GM11168 (cell line): ENCODE results near the gene NFKBIE.

Source experiments
- in situ Hi-C: fragments of 300-500 bp; cut with MboI; formaldehyde crosslinking; loops from one replicate; pipeline ENCODE4 v1.12.0; 2022; ENCODE audit warnings: low sequenced_read_pairs; ENCODE audit not compliant: unreplicated experiment

NFKBIE gene

DNA sequence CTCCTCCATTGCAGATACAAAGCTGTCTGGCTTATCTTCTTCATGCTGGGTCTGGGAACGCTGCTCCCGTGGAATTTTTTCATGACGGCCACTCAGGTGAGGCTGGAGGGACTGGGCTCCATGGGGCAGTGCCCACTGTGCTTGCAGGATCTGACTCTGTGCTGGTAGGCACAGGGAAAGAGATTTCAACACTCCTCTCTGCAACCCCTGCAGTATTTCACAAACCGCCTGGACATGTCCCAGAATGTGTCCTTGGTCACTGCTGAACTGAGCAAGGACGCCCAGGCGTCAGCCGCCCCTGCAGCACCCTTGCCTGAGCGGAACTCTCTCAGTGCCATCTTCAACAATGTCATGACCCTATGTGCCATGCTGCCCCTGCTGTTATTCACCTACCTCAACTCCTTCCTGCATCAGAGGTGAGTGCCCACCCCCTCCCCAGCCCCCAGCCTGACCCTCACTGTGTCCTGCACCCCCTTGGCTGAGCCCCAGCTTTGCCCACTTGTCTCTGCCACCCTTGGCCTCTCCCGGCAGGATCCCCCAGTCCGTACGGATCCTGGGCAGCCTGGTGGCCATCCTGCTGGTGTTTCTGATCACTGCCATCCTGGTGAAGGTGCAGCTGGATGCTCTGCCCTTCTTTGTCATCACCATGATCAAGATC lies 35.8 kb downstream of the NFKBIE start:
- in situ Hi-C loops, result no loop called here

DNA sequence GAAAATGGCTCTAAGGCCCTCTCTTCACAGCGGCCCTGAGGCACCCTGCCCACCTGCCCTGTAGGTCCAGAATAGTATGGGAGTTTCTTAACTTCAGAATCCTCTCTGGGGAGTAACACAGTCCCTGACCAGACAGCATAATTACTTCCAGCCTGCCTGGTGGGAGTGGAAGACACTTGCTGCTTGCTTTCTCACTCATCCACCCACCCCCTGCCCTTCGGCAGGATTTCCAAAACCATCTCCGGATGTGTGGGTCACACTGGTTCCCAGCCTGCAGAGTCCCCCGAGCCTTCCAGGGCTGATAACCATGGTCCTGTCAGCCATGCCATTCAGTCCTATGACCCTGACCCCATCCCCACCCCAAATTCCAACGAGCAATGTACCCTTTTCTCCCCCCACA lies 36.5 kb downstream of the NFKBIE start:
- in situ Hi-C loops, result no loop called here

DNA sequence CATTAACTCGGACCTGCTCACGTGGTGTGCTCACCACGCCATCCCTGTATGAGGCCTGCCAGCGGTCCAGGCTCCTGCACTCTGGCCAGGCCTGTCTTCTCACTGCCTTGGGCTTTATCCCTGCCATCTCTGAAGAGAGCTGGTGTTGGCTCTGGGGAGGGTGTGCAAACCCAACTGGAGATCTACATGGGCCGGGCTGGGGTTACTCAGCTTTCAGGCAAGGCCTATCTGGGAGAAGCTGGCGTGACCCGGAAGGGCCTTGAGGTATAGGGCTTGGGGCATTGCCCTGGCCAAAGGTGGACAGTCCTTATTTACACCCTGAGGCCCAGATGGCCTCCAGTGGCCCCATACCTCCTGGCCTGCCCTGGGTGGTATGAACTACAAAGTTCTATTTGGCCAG lies 36.9 kb downstream of the NFKBIE start:
- in situ Hi-C loops, result no loop called here

DNA sequence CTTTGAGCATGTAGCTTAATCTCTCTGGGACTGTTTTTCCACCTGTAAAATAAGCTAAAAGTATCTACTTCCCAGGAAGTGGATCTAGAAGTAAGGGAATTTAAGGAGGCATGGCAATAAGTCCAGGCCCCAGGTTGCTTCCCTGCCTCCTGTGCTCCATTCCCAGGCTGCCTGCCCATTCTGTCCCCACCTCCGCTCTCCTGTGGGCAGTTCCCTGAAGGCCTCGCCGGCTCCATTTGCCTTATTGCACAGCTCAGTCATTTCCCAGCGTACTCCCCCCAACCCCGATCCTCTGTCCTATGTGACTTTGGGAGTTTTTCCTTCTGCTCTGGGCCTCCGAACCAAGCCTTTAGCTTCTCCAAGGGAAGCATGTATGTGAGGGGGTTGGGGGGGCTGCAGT lies 37.3 kb downstream of the NFKBIE start:
- in situ Hi-C loops, result no loop called here

DNA sequence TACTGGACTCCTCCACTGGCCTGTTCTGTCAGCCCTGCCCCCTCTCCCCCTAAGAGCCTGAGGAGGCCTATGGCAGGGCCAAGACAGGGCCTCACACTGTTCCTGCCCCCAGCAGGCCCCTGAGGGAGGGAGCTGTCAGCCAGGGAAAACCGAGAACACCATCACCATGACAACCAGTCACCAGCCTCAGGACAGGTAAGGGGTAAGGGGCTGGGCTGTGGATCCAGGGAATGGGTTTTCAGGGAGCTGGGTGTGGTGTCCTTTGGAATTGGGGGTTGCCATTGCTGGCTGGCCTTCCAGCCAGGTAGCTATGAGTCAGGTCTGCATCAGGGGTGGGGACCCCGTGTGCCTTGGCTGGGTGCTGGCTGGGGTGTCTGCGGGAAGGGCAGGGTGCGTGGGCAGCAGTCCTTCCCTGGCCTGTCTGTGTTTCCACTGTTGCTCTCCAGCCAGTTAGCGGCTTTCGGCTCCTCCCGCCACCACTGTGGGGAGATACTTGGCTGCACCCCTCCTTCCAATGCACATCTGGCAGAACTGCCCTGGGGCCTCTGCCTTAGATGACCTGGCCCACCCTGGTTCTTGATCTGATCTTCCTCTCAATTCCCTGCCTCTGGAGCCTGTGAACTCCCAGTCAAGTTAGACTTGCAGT lies 38.1 kb downstream of the NFKBIE start:
- in situ Hi-C loops, result no loop called here

DNA sequence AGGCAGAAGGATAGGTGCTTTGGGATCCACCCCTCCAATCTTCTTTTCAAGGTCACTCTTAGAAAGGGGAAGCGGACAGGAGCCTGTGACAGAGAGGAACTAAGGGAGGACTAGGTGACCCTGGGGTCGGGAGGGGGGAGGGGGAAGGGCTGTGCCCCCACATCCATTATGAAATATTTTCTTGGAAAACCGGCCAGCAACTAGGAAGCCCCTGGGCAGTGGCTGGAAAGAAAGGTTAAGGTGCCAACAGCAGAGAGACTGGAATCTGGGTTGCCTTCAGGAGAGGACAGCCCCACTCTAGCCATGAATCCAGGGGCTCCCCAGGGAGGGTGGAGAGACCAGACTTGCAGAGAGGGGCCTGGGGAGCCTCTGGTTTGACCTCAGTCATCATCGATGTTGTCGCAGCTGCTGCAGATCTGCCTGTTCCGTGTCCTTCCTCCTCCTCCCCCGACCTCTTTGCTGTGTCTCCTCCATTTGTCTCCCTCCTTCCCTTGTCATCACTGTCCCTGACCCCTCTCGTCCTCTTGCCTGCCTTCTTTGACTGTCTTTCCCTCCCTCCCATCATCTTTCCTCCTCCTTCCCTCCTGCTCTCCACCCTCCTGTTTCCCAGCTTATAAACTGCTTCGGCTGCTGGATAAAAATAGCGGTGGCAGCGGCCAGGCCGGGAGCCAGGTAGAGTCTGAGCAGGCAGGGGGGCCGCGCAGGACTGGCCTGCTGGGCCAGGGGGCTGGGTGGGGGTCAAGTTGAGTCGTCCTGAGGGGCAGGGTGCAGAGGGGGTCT lies 38.8 kb downstream of the NFKBIE start:
- in situ Hi-C loops, result no loop called here

DNA sequence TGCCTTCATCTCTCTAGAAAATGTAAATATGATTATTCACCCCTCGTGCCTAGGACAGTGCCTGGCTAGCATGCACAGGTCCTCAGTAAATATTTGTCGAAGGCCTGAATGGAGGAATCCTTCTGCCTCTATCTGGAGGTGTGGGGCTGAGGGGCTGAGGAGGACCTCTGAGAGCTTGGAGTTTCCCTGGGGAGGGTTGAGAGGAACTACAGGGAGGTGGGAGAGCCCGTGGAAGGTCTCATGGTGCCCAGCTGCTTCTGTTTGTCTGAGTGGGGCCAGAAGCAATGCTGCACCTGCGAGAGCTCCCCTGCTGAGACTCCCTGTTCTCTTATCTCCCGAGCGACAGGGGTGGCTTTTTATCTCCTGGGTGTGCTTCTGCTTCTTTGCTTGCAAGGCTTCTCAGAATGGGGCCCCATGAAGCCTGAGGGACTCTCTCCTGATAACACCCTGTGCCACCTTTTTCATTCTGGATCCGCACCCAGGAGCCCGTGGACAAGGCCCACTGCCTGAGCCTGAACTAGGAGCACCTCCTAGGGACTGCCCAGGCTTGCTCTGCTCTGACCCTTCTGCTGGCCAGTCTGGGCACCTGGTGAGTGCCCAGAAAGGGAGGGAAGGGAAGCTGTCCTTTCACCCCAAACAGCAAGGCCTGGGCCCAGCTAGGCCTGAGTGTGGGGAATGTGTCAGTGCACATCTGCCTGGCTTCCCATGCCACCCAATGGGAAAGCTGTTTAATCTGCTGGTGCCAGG lies 39.6 kb downstream of the NFKBIE start:
- in situ Hi-C loops, result no loop called here

DNA sequence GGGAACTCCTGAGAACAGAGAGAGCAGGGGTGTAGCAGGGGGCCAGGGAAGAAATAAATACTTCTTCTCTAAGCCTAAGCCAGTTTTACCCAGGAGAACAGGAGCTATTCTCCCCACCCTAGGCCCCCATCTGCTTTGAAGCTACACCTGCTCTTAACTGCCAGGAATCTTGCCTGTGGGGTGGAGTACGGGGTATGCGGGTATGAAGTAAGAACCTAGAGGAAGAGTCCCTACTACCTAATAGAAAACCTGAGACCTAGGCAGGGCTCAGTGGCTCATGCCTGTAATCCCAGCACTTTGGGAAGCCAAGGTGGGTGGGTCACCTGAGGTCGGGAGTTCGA lies 40.4 kb downstream of the NFKBIE start:
- in situ Hi-C loops, result no loop called here

DNA sequence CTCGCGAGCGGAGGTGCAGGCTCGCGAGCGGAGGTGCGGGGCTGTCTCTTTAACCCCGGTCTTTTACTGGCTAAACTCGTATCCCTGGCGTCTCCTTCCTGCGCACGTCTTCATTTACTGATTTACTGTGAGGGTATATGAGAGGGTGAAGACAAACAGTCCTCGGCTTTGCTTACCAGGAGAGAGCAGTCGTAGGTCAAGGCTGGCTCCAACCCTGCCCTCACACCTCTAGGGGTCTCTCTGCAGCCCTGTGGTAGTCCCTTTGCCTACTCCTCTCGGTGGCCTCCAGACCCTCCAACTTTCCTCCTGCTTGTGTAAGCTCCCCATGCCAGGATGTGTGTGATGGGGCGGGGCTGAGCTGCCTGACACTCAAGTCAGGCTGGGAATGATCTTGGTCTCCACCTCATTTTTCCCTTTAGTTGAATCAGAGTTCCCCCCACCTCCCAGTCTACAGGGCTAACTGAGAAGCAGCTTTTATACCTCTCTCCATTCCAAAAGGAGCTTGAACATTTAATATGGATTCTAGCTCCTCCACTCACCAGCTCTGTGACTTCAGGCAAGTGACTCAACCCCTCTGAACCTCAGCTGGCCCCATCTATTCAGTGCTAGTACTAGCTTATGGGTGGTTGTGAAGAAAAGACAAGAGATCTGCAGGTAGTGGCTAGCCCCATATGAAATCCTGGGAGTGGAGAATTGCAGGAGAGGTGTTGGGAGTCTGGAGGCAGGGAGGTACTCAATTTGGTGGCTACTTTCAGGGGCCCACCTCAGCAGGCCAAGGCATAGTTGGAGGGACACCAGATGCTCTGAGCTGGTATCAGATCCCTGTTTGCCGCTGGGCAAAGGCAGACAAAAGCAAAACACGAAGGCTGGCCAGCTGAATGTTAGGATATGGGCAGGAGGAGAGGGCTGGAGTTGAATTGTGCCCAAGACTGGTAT lies 41.1 kb downstream of the NFKBIE start:
- in situ Hi-C loops, result no loop called here

DNA sequence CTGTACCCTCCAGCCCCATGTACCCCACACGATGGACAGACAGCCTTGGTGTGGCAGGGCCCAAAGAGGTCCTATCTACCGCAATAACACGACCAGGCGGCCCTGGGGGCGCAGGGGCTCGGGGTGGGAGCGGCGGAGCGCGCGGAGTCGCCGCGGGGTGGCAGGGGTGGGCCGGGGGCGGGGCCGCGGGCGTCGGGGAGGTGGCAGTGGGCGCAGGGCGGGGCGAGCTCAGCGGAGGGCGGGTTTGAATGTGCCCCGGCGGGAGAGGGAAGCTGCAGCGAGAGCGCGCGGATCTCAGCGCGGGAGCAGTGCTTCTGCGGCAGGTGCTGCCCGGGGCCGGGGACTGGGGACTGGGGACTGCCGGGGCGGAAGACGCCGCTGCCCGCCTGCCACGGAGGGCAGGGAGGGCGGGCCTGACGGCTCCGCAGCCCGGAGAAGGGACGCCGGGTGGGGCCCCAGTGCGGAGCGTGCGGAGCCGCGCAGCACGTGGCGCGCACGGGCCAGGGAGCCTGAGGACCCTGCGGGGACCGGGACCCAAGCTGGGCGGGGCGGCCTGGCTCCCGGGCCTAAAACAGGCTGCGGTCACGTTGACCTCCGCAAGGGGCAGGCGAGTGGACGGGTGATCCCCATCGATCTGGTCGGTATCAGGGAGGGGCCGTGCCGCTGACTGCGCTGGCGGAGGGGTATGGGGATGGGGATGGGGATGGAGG lies 41.9 kb downstream of the NFKBIE start, which contains the start of gene SLC29A1:
Gene SLC29A1 (plus strand): TSS at position 277 of the 710 bp plus-strand sequence. CDS start 3,719 bp downstream, outside the sequence.
- in situ Hi-C loops, result no loop called here

DNA sequence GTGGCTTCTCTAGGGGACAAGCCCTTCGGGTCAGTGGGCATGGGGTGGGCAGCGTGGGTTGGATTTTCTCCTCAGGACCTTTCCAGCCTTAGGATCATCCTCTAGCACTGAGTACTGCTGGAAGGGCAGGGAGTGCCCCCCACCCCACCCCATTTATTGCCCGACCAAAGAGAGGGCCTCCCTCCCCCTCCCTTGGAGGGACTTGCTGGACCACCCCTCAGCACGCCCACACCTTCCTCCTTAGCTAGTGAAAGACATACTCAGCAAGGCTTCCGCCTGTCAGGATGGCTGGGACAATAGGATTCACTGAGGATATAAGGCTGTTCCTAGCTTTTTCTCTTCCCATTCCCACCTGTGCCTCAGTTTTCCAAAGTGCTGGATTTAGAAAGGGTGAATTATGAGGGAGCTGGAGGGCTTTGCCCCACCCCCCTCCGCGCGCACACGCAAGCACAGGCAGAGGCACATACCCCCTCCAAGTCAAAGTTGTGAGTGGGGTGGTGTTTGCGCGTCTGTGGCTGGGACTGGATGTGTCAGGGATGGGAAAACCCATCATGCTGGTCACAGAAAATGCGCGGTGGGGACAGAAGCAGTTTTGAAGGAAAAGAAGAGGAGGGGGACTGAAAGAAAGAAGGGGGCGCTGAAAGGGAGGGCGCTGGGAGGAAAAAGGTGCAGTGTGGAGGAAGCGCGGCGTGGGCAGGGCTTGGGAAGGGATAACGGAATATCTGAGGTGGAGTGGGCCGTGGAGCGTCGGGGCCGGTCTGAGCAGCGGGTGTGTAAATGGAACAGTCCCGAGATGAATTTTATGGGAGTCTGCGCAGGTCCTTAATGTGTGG lies 42.6 kb downstream of the NFKBIE start:
- in situ Hi-C loops, result no loop called here

DNA sequence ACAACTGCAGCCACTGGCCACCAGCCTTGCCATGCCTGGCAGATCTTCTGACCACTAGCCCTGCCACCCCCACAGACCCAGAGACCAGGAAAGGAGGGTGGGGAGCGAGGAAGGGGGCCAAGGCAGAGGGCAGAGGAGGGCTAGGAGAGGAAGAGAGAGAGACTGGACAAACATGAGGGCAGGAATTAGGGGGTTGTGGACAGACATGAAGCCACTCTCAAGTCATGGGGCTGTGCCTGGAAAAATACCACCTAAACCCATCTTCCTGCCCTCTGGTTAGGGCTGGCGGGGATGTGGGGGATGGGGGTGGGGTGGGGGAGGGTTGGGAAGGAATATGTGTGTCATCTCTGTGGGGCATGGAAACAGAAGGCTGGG lies 43.4 kb downstream of the NFKBIE start:
- in situ Hi-C loops, result no loop called here

DNA sequence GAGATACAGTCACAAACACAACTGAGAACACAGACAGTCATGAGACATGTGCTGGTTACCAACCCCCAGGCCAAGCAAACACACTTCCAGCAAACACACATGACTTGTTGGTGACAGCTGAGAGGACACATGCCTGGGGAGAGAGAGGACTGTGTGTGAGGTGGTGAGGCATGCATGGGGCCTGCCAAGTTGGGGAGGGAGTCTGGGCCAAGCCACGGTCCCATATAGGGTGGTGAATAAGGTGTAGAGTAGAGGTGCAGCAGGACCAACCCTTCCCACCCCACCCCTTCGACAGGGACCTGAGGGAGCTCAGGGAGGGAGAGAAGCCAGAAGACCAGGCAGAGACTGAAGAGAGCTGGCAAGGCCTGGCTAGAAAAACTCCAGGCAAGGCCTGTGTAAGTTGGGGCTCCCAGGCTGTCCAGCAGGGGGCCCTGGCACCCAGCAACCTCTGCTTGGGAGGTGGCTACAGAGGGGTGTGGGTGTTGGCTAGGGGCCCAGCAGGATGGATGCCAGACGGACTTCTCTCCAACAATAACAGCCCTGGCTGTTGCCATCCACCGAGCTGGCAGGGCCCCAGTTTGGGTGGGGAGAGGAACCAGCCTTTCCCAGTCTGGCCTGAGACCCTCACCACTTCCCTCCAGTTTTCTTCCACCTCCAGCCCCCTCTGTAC lies 43.9 kb downstream of the NFKBIE start:
- in situ Hi-C loops, result no loop called here

DNA sequence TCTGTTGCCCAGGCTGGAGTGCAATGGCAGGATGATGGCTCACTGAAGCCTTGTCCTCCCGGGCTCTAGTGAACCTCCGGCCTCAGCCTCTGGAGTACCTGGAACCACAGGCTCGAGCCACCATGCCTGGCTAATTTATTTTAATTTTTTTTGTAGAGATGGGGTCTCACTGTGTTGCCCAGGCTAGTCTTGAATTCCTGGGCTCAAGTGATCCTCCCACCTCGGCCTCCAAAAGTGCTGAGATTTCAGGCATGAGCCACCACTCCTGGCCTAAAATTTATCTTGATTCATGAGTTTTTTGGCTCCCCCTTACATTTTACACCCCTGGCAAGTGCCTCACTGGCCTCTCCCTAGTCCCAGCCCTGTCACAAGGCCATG lies 44.4 kb downstream of the NFKBIE start:
- in situ Hi-C loops, result no loop called here

DNA sequence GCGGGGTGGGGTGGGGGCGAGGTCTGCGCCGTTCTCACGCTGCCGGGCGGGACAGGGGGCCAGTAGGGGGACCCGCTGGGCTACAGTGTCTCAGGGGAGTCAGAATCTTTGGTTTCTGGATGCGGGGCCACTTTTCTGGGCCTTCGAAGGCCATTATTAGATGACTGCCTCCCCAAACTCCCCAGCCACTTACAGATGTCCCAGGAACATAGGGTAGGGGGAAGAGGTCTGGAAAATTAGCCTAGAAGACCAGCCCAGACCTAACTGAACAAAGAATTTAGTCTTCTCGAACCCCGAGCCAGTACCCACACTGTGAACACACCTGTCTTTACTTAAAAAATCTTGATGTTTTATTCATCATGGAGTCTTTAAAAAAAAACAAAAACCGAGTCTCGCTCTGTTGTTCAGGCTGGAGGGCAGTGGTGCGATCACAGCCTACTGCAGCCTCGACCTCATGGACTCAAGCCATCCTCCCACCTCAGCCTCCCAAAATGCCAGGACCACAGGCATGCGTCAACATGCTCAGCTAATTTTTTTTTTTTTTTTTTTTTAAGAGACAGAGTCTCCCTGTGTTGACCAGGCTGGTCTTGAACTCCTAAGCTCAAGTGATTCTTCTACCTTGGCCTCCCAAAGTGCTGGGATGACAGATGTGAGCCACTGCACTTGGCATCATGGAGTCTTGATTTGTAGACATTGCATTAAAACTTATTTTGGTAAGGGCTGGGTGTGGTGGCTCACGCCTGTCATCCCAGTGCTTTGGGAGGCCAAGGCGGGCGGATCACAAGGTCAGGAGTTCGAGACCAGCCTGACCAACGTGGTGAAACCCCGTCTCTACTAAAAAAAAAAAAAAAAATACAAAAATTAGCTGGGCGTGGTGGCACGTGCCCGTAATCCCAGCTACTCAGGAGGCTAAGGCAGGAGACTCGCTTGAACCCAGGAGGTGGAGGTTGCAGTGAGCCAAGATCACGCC lies 45.3 kb downstream of the NFKBIE start:
- in situ Hi-C loops, result no loop called here

DNA sequence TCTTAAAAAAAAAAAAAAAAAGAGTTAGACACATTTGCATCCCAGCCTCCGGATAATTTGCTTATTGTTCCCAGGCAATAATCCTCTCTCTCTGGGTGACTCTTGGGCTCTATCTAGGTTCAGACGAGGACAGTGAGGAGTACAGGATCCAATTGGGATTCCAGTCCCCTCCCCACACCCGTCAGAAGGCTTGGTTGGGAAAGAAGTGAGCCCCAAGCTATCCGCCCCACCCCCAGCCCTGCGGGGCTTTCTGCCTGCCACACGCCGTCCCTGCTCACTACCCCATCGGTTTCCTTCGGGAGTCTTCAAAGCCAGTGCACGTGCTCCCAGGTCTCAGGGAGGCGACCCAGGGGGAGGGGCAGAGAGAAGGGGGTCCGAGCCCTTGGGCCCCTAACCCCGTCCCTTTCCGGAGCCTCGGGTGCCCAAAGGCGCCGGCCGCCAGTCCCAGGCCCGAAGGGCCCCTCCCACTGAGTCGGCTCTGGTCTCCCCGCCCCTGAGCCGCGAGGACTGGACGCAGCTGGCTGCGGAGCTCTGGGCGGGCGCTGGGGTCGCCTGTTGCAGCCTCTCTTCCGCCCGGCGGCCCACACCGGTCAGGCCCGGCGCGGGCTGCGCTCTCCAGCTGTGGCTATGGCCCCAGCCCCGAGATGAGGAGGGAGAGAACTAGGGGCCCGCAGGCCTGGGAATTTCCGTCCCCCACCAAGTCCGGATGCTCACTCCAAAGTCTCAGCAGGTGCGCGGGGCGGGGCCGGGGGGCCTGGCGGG lies 46.1 kb downstream of the NFKBIE start:
- in situ Hi-C loops, result no loop called here
